ENCODE results near the gene LRRC41. TPM values are rescaled to one million over a fixed set of nuclear protein-coding genes. Genes with fewer than 3 reads are reported as not detected.

Gene LRRC41
- total RNA-seq, 2 donors from 2014 or later = 74.2 to 88.9 TPM

GRCh38 chr1:46281021-46281420 is 22.4 kb downstream of the LRRC41 start:
- no peak overlapping the region for H3K4me3 Mint-ChIP-seq
- no peaks in the 10 kb centered on the region for H3K27me3 ChIP-seq (ENCODE audit: control insufficient read depth, insufficient read depth, low read length, poor library complexity, severe bottlenecking)
- no peak for TF ChIP-seq CTCF (conservative IDR thresholded peaks at IDR 0.05)

GRCh38 chr1:46280092-46280491 is 23.3 kb downstream of the LRRC41 start:
- no peak overlapping the region for H3K4me3 ChIP-seq (ENCODE audit: low read length)
- no peaks in the 10 kb centered on the region for H3K27me3 ChIP-seq (ENCODE audit: control insufficient read depth, insufficient read depth, low read length, poor library complexity, severe bottlenecking)
- Mint-ChIP-seq H3K27me3 (ENCODE audit: insufficient read depth) (no peaks in the 10 kb centered on the region), H3K4me3 (no peak overlapping the region), H3K36me3 (ENCODE audit: low read depth) (peaks cover 50% of the 10 kb centered on the region), H3K4me1 (no peaks in the 10 kb centered on the region), H3K9me3 (no peaks in the 10 kb centered on the region), H3K27ac (no peak overlapping the region)
- no peaks in the 10 kb centered on the region for H3K4me1 ChIP-seq (ENCODE audit: control insufficient read depth, insufficient read depth, low read length)
- no peak overlapping the region for H3K9ac ChIP-seq (ENCODE audit: extremely low read depth, low read length, poor library complexity, severe bottlenecking)
- H3K36me3 ChIP-seq (ENCODE audit: control insufficient read depth, insufficient read depth, low read length) = peaks cover 90% of the 10 kb centered on the region
- no peaks in the 10 kb centered on the region for H3K9me3 ChIP-seq (ENCODE audit: control insufficient read depth, low read length)
- no peak for DNase-seq
- WGBS, 2 experiments (ENCODE audit: insufficient coverage in 1 of 2, insufficient read length in 1 of 2) = 95 to 100% methylated on average over 2 to 3 of the region's 3 CpGs
- H3K27ac ChIP-seq (ENCODE audit: low read depth, low read length) = no peak overlapping the region
- TF ChIP-seq CTCF (conservative IDR thresholded peaks at IDR 0.05) = no peak

More at GRCh38 chr1:46281021-46281420, 22.4 kb downstream of the LRRC41 start:
- whole genome bisulfite sequencing, 2 experiments (ENCODE audit: insufficient coverage in 1 of 2, insufficient read length in 1 of 2) = 96 to 97% methylated on average over 11 to 14 of the region's 14 CpGs
- H3K4me1 ChIP-seq (ENCODE audit: control insufficient read depth, insufficient read depth, low read length) = no peaks in the 10 kb centered on the region
- Mint-ChIP-seq H3K36me3 (ENCODE audit: low read depth) (peaks cover 43% of the 10 kb centered on the region), H3K9me3 (no peaks in the 10 kb centered on the region), H3K27me3 (ENCODE audit: insufficient read depth) (no peaks in the 10 kb centered on the region), H3K4me1 (no peaks in the 10 kb centered on the region), H3K27ac (peak overlapping the region; percentile 22)
- peaks cover 90% of the 10 kb centered on the region for H3K36me3 ChIP-seq (ENCODE audit: control insufficient read depth, insufficient read depth, low read length)
- H3K9me3 ChIP-seq (ENCODE audit: control insufficient read depth, low read length) = no peaks in the 10 kb centered on the region
- H3K27ac ChIP-seq (ENCODE audit: low read depth, low read length) = no peak overlapping the region
- H3K9ac ChIP-seq (ENCODE audit: extremely low read depth, low read length, poor library complexity, severe bottlenecking) = no peak overlapping the region
- DNase-seq = no peak
- H3K4me3 ChIP-seq (ENCODE audit: low read length) = no peak overlapping the region

GRCh38 chr1:46278807-46279206 is 24.6 kb downstream of the LRRC41 start:
- Histone ChIP-seq H3K27me3 (ENCODE audit: control insufficient read depth, insufficient read depth, low read length, poor library complexity, severe bottlenecking) (no peaks in the 10 kb centered on the region), H3K4me1 (ENCODE audit: control insufficient read depth, insufficient read depth, low read length) (no peaks in the 10 kb centered on the region), H3K9ac (ENCODE audit: extremely low read depth, low read length, poor library complexity, severe bottlenecking) (no peak overlapping the region), H3K9me3 (ENCODE audit: control insufficient read depth, low read length) (no peaks in the 10 kb centered on the region), H3K27ac (ENCODE audit: low read depth, low read length) (no peak overlapping the region), H3K4me3 (ENCODE audit: low read length) (no peak overlapping the region), H3K36me3 (ENCODE audit: control insufficient read depth, insufficient read depth, low read length) (peaks cover 91% of the 10 kb centered on the region)
- Mint-ChIP-seq H3K27me3 (ENCODE audit: insufficient read depth) (no peaks in the 10 kb centered on the region), H3K36me3 (ENCODE audit: low read depth) (peaks cover 52% of the 10 kb centered on the region), H3K4me1 (no peaks in the 10 kb centered on the region), H3K27ac (no peak overlapping the region), H3K4me3 (no peak overlapping the region), H3K9me3 (no peaks in the 10 kb centered on the region)
- TF ChIP-seq CTCF (conservative IDR thresholded peaks at IDR 0.05) = no peak
- no peak for DNase-seq
- WGBS, 2 experiments (ENCODE audit: insufficient coverage in 1 of 2, insufficient read length in 1 of 2) = 96% methylated on average over 4 to 12 of the region's 12 CpGs

Measured in endodermal cell (in vitro differentiated cells).